ENCODE data around the gene ERBB4.
"Not testable (repeated sequence)": the region's sequence is repeated elsewhere in the genome, so short reads cannot be mapped to it uniquely, and the experiment has no call there.

The ERBB4 gene

DNA sequence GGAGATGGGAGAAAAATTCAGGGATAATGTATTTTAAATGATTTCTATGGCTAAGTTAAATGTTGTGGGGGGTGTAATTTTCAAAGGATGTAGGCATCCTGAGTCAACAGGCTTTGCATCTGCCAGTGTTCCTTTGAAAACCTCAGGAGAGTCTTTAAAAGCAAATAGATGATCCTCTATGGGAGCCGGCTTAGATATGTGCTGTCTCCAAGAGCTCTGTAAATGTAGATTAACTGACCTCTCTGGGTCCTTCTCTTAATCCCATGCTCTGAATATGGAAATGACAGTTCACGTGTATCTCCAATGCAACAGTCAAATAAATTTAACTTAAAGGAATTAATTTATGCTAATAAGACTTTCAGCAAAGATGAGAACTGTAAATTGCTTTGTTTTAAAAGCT is 292.7 kb downstream of the ERBB4 start:
- H3K4me1 ChIP-seq: no peaks in the 10 kb centered on the region
- H3K9ac ChIP-seq: no peak overlapping the region
- no peak overlapping the region for H3K4me3 ChIP-seq (ENCODE audit: low read depth, low read length)
- no peaks in the 10 kb centered on the region for H3K36me3 ChIP-seq (ENCODE audit: control insufficient read depth, insufficient read depth, low read length)
- no peak overlapping the region for H2AFZ ChIP-seq
- H3K27me3 ChIP-seq (ENCODE audit: control insufficient read depth, insufficient read depth, low read length): no peaks in the 10 kb centered on the region
- H3K79me2 ChIP-seq: no peaks in the 10 kb centered on the region
- no peak overlapping the region for H3K4me2 ChIP-seq (ENCODE audit: low read length)
- H3K27ac ChIP-seq: no peak overlapping the region
- no peaks in the 10 kb centered on the region for H3K9me3 ChIP-seq (ENCODE audit: control insufficient read depth, low read length)
- TF ChIP-seq, protein P1, sequence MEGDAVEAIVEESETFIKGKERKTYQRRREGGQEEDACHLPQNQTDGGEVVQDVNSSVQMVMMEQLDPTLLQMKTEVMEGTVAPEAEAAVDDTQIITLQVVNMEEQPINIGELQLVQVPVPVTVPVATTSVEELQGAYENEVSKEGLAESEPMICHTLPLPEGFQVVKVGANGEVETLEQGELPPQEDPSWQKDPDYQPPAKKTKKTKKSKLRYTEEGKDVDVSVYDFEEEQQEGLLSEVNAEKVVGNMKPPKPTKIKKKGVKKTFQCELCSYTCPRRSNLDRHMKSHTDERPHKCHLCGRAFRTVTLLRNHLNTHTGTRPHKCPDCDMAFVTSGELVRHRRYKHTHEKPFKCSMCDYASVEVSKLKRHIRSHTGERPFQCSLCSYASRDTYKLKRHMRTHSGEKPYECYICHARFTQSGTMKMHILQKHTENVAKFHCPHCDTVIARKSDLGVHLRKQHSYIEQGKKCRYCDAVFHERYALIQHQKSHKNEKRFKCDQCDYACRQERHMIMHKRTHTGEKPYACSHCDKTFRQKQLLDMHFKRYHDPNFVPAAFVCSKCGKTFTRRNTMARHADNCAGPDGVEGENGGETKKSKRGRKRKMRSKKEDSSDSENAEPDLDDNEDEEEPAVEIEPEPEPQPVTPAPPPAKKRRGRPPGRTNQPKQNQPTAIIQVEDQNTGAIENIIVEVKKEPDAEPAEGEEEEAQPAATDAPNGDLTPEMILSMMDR (IDR thresholded peaks at IDR 0.05): no peak

DNA sequence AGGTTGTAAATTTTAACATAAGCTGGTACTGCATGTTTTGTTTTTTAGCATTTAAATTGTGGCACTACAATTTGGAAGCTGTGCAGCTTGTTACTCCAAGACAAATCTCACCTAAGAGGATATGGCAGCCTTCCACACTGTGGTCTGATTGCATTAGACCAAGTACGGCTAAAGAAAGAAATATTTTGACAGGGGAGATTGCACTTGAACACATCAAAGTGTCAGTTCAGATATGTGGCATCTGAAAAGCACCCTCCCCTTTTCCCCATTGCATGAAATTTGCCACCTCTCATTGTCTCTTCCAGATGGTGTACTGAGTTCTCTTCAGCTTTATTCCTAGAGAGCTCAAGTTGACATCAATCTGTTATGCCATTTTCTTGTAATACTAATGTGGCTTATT is 295.9 kb downstream of the ERBB4 start:
- no peak overlapping the region for H2AFZ ChIP-seq
- TF ChIP-seq, protein P1 (IDR thresholded peaks at IDR 0.05): no peak
- no peaks in the 10 kb centered on the region for H3K9me3 ChIP-seq (ENCODE audit: control insufficient read depth, low read length)
- no peak overlapping the region for H3K27ac ChIP-seq
- no peak overlapping the region for H3K9ac ChIP-seq
- no peaks in the 10 kb centered on the region for H3K4me1 ChIP-seq
- no peaks in the 10 kb centered on the region for H3K36me3 ChIP-seq (ENCODE audit: control insufficient read depth, insufficient read depth, low read length)
- H3K27me3 ChIP-seq (ENCODE audit: control insufficient read depth, insufficient read depth, low read length): no peaks in the 10 kb centered on the region
- H3K4me2 ChIP-seq (ENCODE audit: low read length): no peak overlapping the region
- H3K4me3 ChIP-seq (ENCODE audit: low read depth, low read length): no peak overlapping the region
- no peaks in the 10 kb centered on the region for H3K79me2 ChIP-seq

DNA sequence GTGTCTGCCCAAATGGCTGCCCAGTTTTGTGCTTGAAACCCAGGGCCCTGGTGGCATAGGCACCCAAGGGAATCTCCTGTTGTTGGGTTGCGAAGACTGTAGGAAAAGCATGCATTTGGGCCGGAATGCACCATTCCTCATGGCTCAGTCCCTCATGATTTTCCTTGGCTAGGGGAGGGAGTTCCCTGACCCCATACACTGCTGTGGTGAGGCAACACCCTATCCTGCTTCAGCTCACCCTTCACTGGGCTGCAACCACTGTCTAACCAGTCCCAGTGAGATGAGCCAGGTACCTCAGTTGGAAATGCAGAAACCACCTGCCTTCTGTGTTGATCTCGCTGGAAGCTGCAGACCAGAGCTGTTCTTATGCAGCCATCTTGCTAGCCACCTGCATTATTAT is 300.4 kb downstream of the ERBB4 start:
- H3K4me3 ChIP-seq (ENCODE audit: low read depth, low read length); H3K9me3 ChIP-seq (ENCODE audit: control insufficient read depth, low read length); H3K9ac ChIP-seq; H3K79me2 ChIP-seq; H3K4me2 ChIP-seq (ENCODE audit: low read length); H3K4me1 ChIP-seq; H3K36me3 ChIP-seq (ENCODE audit: control insufficient read depth, insufficient read depth, low read length); H3K27ac ChIP-seq; H3K27me3 ChIP-seq (ENCODE audit: control insufficient read depth, insufficient read depth, low read length); H2AFZ ChIP-seq: not testable (repeated sequence)

DNA sequence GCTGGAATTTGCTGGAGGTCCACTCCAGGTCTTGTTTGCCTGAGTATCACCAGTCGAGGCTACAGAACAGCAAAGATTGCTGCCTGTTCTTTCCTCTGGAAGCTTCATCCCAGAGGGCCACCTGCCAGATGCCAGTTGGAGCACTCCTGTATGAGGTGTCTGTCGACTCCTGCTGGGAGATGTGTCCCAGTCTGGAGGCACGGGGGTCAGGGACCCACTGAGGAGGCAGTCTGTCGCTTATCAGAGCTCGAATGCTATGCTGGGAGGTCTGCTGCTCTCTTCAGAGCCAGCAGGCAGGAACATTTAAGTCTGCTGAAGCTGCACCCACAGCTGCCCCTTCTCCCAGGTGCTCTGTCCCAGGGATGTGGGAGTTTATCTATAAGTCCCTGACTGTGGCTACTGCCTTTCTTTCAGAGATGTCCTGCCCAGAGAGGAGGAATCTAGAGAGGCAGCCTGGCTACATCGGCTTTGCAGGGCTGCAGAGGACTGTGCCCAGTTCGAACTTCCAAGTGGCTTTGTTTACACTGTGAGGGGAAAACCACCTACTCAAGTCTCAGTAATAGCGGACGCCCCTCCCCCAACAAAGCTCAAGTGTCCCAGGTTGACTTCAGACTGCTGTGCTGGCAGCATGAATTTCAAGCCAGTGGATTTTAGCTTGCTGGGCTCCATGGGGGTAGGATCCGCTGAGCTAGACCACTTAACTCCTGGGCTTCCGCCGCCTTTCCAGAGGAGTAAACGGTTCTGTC is 301.1 kb downstream of the ERBB4 start:
- H3K4me1 ChIP-seq: no peaks in the 10 kb centered on the region
- no peaks in the 10 kb centered on the region for H3K9me3 ChIP-seq (ENCODE audit: control insufficient read depth, low read length)
- H2AFZ ChIP-seq: no peak overlapping the region
- no peak overlapping the region for H3K27ac ChIP-seq
- H3K4me3 ChIP-seq (ENCODE audit: low read depth, low read length): no peak overlapping the region
- H3K27me3 ChIP-seq (ENCODE audit: control insufficient read depth, insufficient read depth, low read length): no peaks in the 10 kb centered on the region
- no peaks in the 10 kb centered on the region for H3K36me3 ChIP-seq (ENCODE audit: control insufficient read depth, insufficient read depth, low read length)
- no peak overlapping the region for H3K9ac ChIP-seq
- no peak overlapping the region for H3K4me2 ChIP-seq (ENCODE audit: low read length)
- TF ChIP-seq, protein P1 (IDR thresholded peaks at IDR 0.05): no peak
- no peaks in the 10 kb centered on the region for H3K79me2 ChIP-seq

DNA sequence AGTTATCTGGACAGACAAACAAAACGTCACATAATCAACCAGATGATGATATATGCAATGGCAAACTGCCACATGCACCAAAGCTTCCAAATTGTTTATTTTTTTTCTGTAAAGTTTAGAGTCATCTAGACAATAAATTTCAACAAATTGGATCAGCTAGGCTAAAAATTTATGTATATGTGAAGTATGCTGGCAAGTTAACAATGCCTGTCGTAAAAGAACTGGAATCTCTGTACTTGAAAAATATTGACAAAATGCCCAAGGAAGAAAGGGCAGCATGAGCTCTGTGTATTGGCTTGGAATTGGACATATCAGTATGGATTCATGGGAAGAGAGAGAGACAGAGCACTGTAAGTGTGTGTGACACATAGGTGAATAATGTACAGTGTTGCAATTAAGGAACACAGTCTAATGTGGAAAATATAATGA is 309.8 kb downstream of the ERBB4 start:
- Histone ChIP-seq H3K4me2 (ENCODE audit: low read length) (no peak overlapping the region), H3K27me3 (ENCODE audit: control insufficient read depth, insufficient read depth, low read length) (no peaks in the 10 kb centered on the region), H3K4me1 (no peaks in the 10 kb centered on the region), H3K4me3 (ENCODE audit: low read depth, low read length) (no peak overlapping the region), H3K9ac (no peak overlapping the region), H3K36me3 (ENCODE audit: control insufficient read depth, insufficient read depth, low read length) (no peaks in the 10 kb centered on the region), H3K79me2 (no peaks in the 10 kb centered on the region), H3K27ac (no peak overlapping the region), H2AFZ (no peak overlapping the region), H3K9me3 (ENCODE audit: control insufficient read depth, low read length) (no peaks in the 10 kb centered on the region)
- TF ChIP-seq, protein P1 (IDR thresholded peaks at IDR 0.05): no peak
